HG03575 (cell line): ENCODE measurements around the gene GNA12.
"Not testable (repeated sequence)": the region's sequence is repeated elsewhere in the genome, so short reads cannot be mapped to it uniquely, and the experiment has no call there.

Source experiments
- ATAC-seq: cut with Tn5 transposase; IDR thresholded peaks from one replicate; pipeline ENCODE4 v1.9.1; 2021; ENCODE audit not compliant: unreplicated experiment, insufficient number of reproducible peaks, low FRiP score; ENCODE audit errors: extremely low read depth

The GNA12 gene

GRCh38 chr7:2692543-2692942, 151.6 kb downstream of the GNA12 start:
- no peak for ATAC-seq

- not testable (repeated sequence) for ATAC-seq
Observed at GRCh38 chr7:2691932-2692439, 152.1 kb downstream of the GNA12 start.

- no peak for ATAC-seq
Observed at GRCh38 chr7:2691011-2691707, 152.9 kb downstream of the GNA12 start.

GRCh38 chr7:2689951-2690705, 154.0 kb downstream of the GNA12 start:
- ATAC-seq: no peak

GRCh38 chr7:2689343-2689847, 154.7 kb downstream of the GNA12 start:
- ATAC-seq: no peak

- ATAC-seq: peak; percentile 66
Observed at GRCh38 chr7:2688409-2689342, 155.4 kb downstream of the GNA12 start.

GRCh38 chr7:2687881-2688318, 156.2 kb downstream of the GNA12 start, which contains the start of gene AMZ1:
Gene AMZ1 (plus strand): TSS chr7:2688202. CDS start chr7:2700452, 12,250 bp downstream.
- no peak for ATAC-seq

GRCh38 chr7:2687338-2687869, 156.7 kb downstream of the GNA12 start:
- ATAC-seq: no peak

GRCh38 chr7:2686101-2686500, 158.0 kb downstream of the GNA12 start:
- ATAC-seq: no peak

- ATAC-seq: no peak
Observed at GRCh38 chr7:2684501-2684900, 159.6 kb downstream of the GNA12 start.

- no peak for ATAC-seq
Observed at GRCh38 chr7:2681929-2682799, 161.9 kb downstream of the GNA12 start.

- ATAC-seq: no peak
Observed at GRCh38 chr7:2680792-2681490, 163.2 kb downstream of the GNA12 start.

- no peak for ATAC-seq
Observed at GRCh38 chr7:2680256-2680655, 163.9 kb downstream of the GNA12 start.

GRCh38 chr7:2679135-2680127, 164.7 kb downstream of the GNA12 start:
- not testable (repeated sequence) for ATAC-seq

GRCh38 chr7:2678454-2678853, 165.7 kb downstream of the GNA12 start:
- not testable (repeated sequence) for ATAC-seq
